SJSA1 (cell line): ENCODE measurements around the gene LMF1. TPM values are rescaled to one million over a fixed set of nuclear protein-coding genes. Genes with fewer than 3 reads are reported as not detected.
"Not testable (repeated sequence)": the region's sequence is repeated elsewhere in the genome, so short reads cannot be mapped to it uniquely, and the experiment has no call there.

Source experiments
- DNase-seq, 2 experiments: peaks; one replicate each; pipeline ENCODE4 v3.0.0-alpha.2; 2015 to 2020; ENCODE audit warnings: low spot score in 2 of 2, low read depth in 1 of 2
- H3K27ac ChIP-seq: fragments of 250-450 bp; sonication (Bioruptor Pico); 2 replicates; pipeline ENCODE4 v1.5.1; 2020; ENCODE audit warnings: mild to moderate bottlenecking, moderate library complexity
- H3K27me3 ChIP-seq: fragments of 250-450 bp; sonication (Bioruptor Pico); replicated peaks from 2 replicates; pipeline ENCODE4 v1.5.1; 2020; ENCODE audit warnings: mild to moderate bottlenecking, moderate library complexity
- H3K36me3 ChIP-seq: fragments of 250-450 bp; sonication (Bioruptor Pico); 2 replicates; pipeline ENCODE4 v1.5.1; 2020; ENCODE audit warnings: mild to moderate bottlenecking
- H3K4me1 ChIP-seq: fragments of 250-450 bp; sonication (Bioruptor Pico); replicated peaks from 2 replicates; pipeline ENCODE4 v1.6.1; 2021; ENCODE audit warnings: mild to moderate bottlenecking
- H3K4me3 ChIP-seq: fragments of 250-450 bp; sonication (Bioruptor Pico); 2 replicates; pipeline ENCODE4 v1.5.1; 2020; ENCODE audit warnings: mild to moderate bottlenecking
- H3K9me3 ChIP-seq: fragments of 250-450 bp; sonication (Bioruptor Pico); replicated peaks from 2 replicates; pipeline ENCODE4 v1.5.1; 2020; ENCODE audit warnings: mild to moderate bottlenecking
- total RNA-seq: library from RNA; depleted of rRNA; stranded (reverse); fragments of >200 nt; shearing (Covaris generic); gene quantifications from 2 replicates; pipeline ENCODE4 v1.2.3, GENCODE V29; 2014

LMF1 gene
- total RNA-seq, 1 experiment from 2014 or later: 23.5 TPM

- no peaks in the 10 kb centered on the region for H3K9me3 ChIP-seq
- no peak overlapping the region for H3K27ac ChIP-seq
- DNase-seq: no peak
- peaks cover 29% of the 10 kb centered on the region for H3K27me3 ChIP-seq
- H3K4me3 ChIP-seq: no peak overlapping the region
- H3K36me3 ChIP-seq: no peaks in the 10 kb centered on the region
- peaks cover 4% of the 10 kb centered on the region; the same call in 1 of the 2 replicates for H3K4me1 ChIP-seq
These were observed 140.5 kb downstream of the LMF1 start for GRCh38 chr16:830107-830870.

DNA sequence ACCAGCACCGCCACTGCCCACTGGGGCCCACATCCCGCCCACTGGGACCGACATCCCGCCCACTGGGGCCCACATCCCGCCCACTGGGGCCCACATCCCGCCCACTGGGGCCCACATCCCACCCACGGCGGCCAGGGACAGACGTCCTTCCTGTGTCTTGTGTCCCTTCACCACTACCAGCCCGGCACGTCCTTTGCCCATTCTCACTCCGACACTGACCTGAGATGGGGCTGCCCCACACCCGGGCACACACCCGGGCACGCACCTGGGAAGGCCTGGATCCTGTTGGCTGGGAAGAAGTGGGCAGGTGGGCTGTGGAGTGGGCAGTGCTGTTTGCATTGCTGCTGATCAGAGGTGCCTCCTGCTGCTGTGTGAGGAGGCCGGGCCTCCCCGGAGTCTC is 141.9 kb downstream of the LMF1 start:
- no peaks in the 10 kb centered on the region for H3K36me3 ChIP-seq

DNA sequence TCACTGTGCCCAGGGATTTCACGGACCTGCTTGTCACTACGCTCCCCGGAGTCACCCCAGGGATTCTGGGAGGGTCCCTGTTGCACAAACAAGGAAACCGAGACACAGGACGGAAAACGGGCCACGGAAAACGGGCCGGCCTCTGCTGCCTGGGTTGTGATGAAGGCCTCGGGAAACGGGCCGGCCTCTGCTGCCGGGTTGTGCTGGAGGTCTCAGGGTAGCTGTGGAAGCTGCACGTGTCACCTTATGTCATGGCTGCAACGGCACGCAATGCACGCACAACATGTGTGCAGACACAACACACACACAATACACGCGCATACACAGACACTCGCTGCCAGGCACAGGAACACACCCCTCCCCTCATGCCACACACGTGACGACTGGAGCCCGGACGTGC is 143.3 kb downstream of the LMF1 start:
- no peak for DNase-seq
- Histone ChIP-seq H3K27ac (no peak overlapping the region), H3K4me1 (peaks cover 8% of the 10 kb centered on the region; the same call in 1 of the 2 replicates), H3K36me3 (no peaks in the 10 kb centered on the region), H3K9me3 (no peaks in the 10 kb centered on the region), H3K4me3 (no peak overlapping the region), H3K27me3 (peaks cover 33% of the 10 kb centered on the region)

More for the DNA sequence above, 141.9 kb downstream of the LMF1 start:
- Histone ChIP-seq H3K27me3 (peaks cover 35% of the 10 kb centered on the region), H3K4me1 (peaks cover 8% of the 10 kb centered on the region; the same call in 1 of the 2 replicates), H3K27ac (no peak overlapping the region), H3K4me3 (no peak overlapping the region), H3K9me3 (no peaks in the 10 kb centered on the region)
- no peak for DNase-seq

GRCh38 chr16:825341-826061 is 145.3 kb downstream of the LMF1 start:
- Histone ChIP-seq H3K9me3 (no peaks in the 10 kb centered on the region), H3K36me3 (no peaks in the 10 kb centered on the region), H3K27ac (no peak overlapping the region), H3K4me1 (peaks cover 8% of the 10 kb centered on the region; the same call in 1 of the 2 replicates), H3K27me3 (peaks cover 30% of the 10 kb centered on the region), H3K4me3 (no peak overlapping the region)
- DNase-seq: no peak

GRCh38 chr16:824601-825000 is 146.2 kb downstream of the LMF1 start:
- Histone ChIP-seq H3K4me3 (no peak overlapping the region), H3K4me1 (peaks cover 8% of the 10 kb centered on the region; the same call in 1 of the 2 replicates), H3K36me3 (no peaks in the 10 kb centered on the region), H3K27ac (no peak overlapping the region), H3K9me3 (no peaks in the 10 kb centered on the region), H3K27me3 (peaks cover 26% of the 10 kb centered on the region)
- DNase-seq: no peak

DNA sequence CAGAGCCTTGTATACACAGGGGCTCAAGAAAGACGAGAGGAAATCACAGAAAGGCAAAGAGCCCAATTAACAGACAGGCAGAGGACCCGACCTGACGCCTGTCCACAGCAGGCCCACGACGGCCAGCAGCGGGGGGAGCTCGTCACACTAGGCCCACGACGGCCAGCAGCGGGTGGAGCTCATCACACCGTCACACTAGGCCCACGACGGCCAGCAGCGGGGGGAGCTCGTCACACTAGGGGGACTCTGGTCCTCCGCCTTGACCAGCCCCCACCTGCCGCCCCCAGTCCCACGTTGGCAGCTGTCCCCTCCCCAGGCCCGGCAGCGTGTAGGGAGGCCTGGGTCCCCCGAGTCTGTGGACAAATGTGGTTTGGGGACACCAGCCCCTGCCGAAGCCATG is 146.6 kb downstream of the LMF1 start:
- Histone ChIP-seq H3K9me3 (no peaks in the 10 kb centered on the region), H3K27ac (no peak overlapping the region), H3K4me3 (no peak overlapping the region), H3K4me1 (peaks cover 8% of the 10 kb centered on the region; the same call in 1 of the 2 replicates), H3K27me3 (peaks cover 26% of the 10 kb centered on the region), H3K36me3 (no peaks in the 10 kb centered on the region)
- no peak for DNase-seq

DNA sequence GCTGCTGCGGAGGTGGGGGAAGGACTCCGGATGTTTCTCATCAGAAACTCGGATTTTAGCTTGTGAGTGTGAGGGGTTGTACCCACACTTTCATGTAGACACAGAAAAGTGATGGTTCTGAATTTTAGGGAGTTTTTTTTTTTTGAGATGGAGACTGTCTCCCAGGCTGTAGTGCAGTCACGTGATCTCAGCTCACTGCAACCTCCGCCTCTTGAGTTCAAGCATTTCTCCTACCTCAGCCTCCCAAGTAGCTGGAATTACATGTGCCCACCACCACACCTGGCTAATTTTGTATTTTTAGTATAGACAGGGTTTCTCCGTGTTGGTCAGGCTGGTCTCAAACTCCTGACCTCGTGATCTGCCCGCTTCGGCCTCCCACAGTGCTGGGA is 147.9 kb downstream of the LMF1 start:
- no peak for DNase-seq
- peaks cover 8% of the 10 kb centered on the region; the same call in 1 of the 2 replicates for H3K4me1 ChIP-seq
- H3K27me3 ChIP-seq: peaks cover 26% of the 10 kb centered on the region
- H3K9me3 ChIP-seq: no peaks in the 10 kb centered on the region
- H3K36me3 ChIP-seq: no peaks in the 10 kb centered on the region
- no peak overlapping the region for H3K27ac ChIP-seq
- no peak overlapping the region for H3K4me3 ChIP-seq

DNA sequence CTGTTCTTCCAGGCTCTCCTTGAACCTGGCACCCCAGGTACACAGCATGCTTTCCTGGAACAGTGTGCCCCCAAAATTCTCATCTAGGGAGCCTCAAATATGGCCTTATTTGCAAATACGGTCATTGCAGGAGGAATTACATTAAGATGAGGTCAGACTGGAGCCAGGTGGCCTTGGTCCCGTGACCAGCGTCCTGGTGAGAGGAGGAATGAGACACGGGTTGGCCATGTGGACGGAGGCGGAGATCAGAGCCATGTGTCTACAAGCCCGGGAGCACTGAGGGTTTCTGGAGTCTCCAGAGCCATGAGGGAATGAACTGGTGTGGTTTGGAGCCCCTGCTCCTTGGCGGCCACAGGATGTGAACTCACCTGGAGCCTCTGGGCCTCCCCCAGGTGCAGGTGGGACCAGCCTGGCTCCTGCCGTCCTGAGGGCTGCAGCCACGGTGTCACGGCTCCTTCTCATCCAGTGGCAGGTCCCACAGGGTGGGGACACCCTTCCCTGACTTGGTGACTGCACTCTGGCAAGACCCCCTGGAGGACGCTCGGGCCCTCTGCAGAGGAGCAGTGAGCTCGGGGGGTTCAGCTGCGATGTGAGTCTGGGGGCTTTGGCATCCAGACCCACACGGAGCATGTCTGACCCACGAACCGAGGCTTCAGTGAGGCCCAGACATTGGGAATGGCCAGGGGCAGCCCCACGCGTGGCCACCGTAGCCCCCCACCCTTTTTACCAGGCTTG is 148.4 kb downstream of the LMF1 start:
- DNase-seq: no peak
- H3K4me3 ChIP-seq: no peak overlapping the region
- H3K36me3 ChIP-seq: no peaks in the 10 kb centered on the region
- H3K27me3 ChIP-seq: peaks cover 24% of the 10 kb centered on the region
- no peaks in the 10 kb centered on the region for H3K9me3 ChIP-seq
- peaks cover 8% of the 10 kb centered on the region; the same call in 1 of the 2 replicates for H3K4me1 ChIP-seq
- H3K27ac ChIP-seq: no peak overlapping the region

DNA sequence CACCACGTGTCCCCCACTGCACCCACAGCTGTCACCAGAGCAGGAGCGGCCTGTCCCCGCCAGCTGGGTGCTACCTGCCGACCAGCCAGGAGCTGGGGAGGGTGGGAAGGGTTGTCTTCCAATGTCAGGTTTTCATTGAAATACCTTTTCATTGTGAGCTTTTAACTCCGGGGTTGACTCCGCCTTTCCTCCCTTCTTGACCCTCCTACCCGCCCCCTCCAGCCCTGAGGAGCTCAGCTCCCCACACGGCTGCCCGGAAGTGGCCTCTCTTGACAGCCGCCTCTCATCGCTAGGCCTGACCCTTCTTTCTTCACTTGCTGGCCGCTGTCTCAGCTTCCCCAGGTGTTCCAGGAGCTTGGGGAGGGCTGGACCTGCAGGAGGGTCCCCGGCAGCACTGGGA is 149.0 kb downstream of the LMF1 start:
- Histone ChIP-seq H3K4me3 (no peak overlapping the region), H3K4me1 (peaks cover 8% of the 10 kb centered on the region; the same call in 1 of the 2 replicates), H3K27ac (no peak overlapping the region), H3K27me3 (peaks cover 20% of the 10 kb centered on the region), H3K36me3 (no peaks in the 10 kb centered on the region), H3K9me3 (no peaks in the 10 kb centered on the region)
- DNase-seq: no peak

DNA sequence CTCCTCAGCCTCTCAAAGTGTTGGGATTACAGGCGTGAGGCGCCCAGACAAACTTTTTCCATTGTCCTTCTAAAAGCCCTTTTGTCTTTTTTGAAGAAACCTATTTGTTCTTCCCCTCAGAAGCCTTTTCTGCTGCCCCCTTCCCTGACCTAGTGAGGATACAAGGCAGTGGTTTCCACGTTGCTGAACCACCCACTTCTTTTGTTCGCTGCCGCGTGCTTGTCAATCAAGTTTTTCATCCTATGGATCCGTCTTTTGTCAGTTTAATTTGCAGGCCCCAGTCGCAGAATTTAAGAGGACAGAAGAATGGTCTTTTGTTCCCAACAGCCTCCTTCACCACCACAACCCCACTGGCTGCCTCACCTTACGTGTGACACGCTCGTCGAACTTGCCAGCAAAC is 150.0 kb downstream of the LMF1 start:
- H3K27me3 ChIP-seq: peaks cover 14% of the 10 kb centered on the region
- H3K36me3 ChIP-seq: no peaks in the 10 kb centered on the region
- H3K27ac ChIP-seq: no peak overlapping the region
- H3K4me1 ChIP-seq: peaks cover 8% of the 10 kb centered on the region; the same call in 1 of the 2 replicates
- H3K4me3 ChIP-seq: no peak overlapping the region
- H3K9me3 ChIP-seq: no peaks in the 10 kb centered on the region
- no peak for DNase-seq

DNA sequence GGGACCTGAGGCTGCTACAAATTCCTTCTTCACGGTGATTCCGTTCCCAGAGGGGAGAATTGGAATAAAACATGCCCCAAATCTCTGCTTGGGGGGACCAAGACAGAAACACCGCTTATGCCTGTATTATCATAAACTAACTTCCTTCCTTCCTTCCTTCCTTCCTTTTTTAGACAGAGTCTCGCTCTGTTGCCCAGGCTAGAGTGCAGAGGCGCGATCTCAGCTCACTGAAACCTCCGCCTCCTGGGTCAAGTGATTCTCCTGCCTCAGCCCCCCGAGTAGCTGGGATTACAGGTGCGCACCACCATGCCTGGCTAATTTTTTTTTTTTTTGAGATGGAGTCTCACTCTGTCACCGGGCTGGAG is 150.8 kb downstream of the LMF1 start:
- not testable (repeated sequence) for H3K27me3 ChIP-seq, DNase-seq, H3K9me3 ChIP-seq, H3K4me3 ChIP-seq, H3K27ac ChIP-seq, H3K4me1 ChIP-seq, H3K36me3 ChIP-seq

- Histone ChIP-seq H3K36me3 (no peaks in the 10 kb centered on the region), H3K4me1 (peaks cover 10% of the 10 kb centered on the region), H3K27ac (no peak overlapping the region), H3K9me3 (no peaks in the 10 kb centered on the region), H3K4me3 (no peak overlapping the region), H3K27me3 (peaks cover 3% of the 10 kb centered on the region)
- DNase-seq: no peak
These were observed 151.3 kb downstream of the LMF1 start for GRCh38 chr16:819336-820043.

DNA sequence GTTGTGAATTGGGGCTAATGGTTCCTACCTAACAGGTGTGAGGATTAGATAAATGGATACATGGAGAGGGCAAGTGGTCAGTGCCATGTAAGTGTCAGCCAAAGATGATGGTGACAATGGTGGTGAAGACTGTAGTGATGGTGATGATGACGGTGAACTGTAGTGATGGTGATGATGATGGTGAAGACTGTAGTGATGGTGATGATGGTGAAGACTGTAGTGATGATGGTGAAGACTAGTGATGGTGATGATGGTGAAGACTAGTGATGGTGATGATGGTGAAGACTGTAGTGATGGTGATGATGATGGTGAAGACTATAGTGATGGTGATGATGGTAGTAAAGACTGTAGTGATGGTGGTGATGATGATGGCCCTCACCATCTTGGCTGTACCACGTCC is 152.2 kb downstream of the LMF1 start:
- Histone ChIP-seq H3K4me1 (peaks cover 11% of the 10 kb centered on the region), H3K9me3 (no peaks in the 10 kb centered on the region), H3K27ac (no peak overlapping the region), H3K36me3 (no peaks in the 10 kb centered on the region), H3K4me3 (no peak overlapping the region), H3K27me3 (peaks cover 10% of the 10 kb centered on the region)
- DNase-seq: no peak
